Stimulated activated CD4-positive, alpha-beta T cell treated with anti-CD3 and anti-CD28 coated beads, Interleukin-2, amount 100 ng/mL, for 24 hours (primary cell): Measurements from ENCODE around the gene SUMO3.

ENCODE experiments used
- DNase-seq, 2 donors: peaks; one replicate each; pipeline ENCODE4 v3.0.0-alpha.2; 2020

The SUMO3 gene

DNA sequence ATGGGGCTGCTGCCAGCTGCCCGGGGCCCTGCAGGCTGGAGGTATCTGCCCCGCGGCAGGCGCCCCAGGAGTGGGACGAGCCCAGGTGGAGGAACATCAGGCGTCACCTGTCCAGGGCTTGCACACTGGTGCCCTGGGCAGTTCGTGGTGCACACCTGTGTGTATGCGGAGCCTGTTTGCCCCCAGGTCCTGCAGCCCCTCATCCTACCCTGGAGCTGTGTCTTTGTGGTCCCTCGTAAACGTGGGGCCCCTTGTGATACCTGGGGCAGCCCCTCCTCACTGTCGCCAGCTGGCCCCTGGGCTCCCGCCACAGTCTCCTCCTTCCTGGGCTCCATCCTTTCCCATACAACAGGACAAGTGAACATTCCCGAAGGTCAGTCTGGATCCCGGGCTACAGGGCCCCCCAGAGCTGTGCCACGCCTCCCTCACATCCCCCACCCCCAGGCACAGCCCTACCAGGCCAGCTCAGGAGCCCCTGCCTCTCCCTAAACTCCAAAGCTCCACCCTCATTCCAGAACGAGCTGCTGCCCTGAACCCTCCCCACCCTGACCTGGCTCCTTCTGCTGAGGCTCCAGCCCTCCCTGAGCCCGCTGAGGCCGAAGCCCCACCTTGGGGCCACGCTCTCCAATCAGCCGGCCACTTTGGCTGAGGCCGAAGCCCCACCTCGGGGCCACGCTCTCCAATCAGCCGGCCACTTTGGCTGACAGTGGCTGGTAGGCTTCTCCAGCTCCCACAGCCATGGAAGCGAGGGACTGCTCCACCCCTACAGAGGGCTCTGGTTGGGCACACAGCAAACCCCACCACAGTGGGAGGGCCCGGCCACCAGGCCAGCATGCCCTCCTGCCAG, 58.9 kb downstream of the SUMO3 start:
- no peak for DNase-seq

DNA sequence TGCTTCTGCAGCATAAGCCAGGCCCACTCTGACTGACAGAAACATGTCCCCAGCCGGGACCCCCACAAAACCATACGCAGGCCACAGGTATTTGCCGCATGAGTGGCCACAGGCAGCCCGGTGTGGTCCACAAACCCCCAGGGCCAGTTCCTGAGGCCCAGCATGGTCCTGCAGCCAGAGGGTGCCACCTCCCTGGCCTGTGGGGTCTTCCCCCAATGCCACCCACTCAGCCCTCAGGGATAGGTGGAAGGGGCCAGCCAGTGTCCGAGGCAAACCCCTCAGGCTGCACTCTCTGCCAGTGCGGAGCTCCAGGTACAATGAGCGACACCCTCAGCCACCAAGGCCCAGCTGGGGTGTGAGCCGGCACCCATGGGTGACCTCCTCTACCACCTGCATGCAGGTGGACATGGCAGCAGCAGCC, 59.7 kb downstream of the SUMO3 start:
- DNase-seq, result no peak

DNA sequence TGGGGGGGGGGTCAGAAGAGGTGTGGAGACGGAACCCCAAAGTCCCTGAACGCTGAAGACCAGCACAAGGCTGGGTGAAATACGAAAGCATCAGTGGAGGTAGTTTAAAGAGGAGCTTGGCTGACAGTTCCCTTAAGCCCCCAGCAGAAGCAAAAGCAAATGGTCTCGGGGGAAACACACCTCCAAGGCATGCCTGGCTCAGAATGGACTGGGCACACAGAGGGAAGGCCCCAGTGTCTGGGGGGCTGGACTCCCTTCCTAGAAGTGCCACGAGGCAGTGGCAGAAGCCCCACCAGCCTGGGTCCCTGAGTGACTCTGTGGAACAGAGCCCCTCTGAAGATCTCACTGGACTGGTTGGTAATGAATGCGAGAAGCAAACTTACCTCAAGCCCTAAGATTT, 60.1 kb downstream of the SUMO3 start:
- no peak for DNase-seq

DNA sequence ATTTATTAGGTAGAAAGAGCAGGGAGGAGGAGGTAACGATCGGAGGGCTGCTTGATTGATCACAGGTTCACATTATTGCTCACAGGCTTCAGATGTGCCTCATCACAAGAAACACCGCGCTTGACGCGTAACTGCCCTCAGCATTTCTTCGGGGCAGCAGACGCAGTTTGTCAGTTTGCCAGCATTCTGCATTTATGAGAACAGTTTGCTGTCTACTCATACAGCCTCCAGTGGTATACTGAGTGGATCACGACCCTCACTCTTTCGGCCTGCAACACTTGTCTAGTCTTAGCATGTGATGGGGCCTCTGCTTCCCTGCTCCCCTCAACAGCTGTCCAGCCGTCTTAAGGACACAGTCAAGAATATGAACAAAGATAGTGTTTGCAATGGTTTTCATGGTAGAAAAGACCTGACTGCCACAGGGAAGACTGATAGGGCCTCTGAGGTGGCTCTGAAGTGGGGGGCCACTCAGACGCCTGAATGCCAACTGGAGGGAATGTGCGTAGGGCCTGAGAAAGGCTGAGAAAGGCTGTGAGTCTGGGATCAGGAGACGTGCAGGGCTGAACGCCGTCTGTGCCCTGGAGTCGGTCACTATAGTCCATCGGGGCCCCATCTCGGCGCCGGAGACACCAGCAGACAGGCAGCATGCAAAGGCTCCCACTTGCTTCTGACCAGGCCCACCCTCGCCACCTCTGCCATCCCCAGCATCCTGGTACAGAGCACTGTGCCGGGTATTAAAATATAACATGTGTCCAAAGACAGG, 61.3 kb downstream of the SUMO3 start:
- no peak for DNase-seq
